LNCAP (cell line): ENCODE results near the gene IP6K3.

Experiments
- TF ChIP-seq, protein P1 (sequence below): fragments of 450-650 bp; IDR thresholded peaks from 2 replicates; pipeline ENCODE4 v1.5.1; 2017; ENCODE audit warnings: mild to moderate bottlenecking

The IP6K3 gene

GRCh38 chr6:33746651-33747100, at the start of gene IP6K3:
Gene IP6K3 (minus strand): TSS chr6:33746905. CDS start chr6:33735476, 11,429 bp downstream.
- TF ChIP-seq, protein P1, sequence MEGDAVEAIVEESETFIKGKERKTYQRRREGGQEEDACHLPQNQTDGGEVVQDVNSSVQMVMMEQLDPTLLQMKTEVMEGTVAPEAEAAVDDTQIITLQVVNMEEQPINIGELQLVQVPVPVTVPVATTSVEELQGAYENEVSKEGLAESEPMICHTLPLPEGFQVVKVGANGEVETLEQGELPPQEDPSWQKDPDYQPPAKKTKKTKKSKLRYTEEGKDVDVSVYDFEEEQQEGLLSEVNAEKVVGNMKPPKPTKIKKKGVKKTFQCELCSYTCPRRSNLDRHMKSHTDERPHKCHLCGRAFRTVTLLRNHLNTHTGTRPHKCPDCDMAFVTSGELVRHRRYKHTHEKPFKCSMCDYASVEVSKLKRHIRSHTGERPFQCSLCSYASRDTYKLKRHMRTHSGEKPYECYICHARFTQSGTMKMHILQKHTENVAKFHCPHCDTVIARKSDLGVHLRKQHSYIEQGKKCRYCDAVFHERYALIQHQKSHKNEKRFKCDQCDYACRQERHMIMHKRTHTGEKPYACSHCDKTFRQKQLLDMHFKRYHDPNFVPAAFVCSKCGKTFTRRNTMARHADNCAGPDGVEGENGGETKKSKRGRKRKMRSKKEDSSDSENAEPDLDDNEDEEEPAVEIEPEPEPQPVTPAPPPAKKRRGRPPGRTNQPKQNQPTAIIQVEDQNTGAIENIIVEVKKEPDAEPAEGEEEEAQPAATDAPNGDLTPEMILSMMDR: no peak

GRCh38 chr6:33794910-33795623, 48.4 kb upstream of the IP6K3 start:
- TF ChIP-seq, protein P1: no peak

DNA sequence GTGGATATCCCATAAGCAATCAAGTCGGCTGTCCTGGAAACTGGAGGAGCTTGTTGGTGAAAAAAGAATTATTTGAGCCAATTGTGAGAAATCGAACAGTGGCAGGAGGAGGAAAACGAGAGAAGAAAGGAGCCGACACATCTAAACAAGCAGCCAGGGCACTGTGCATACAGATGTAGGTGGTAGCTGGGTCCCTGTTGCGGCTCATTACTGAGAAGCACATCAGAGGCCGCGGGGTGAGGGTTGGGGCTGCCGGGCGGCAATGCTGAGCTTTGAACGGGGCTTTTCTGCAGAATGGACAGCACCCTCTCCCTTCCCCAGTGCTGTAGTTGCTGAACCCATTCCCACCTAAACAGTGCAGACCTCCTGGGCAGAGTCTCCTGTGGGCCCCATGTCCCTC, 46.3 kb upstream of the IP6K3 start:
- TF ChIP-seq, protein P1: no peak

- TF ChIP-seq, protein P1: no peak
Measured at GRCh38 chr6:33791620-33792019, 44.9 kb upstream of the IP6K3 start.

- TF ChIP-seq, protein P1: no peak
Measured at GRCh38 chr6:33790910-33791309, 44.2 kb upstream of the IP6K3 start.

DNA sequence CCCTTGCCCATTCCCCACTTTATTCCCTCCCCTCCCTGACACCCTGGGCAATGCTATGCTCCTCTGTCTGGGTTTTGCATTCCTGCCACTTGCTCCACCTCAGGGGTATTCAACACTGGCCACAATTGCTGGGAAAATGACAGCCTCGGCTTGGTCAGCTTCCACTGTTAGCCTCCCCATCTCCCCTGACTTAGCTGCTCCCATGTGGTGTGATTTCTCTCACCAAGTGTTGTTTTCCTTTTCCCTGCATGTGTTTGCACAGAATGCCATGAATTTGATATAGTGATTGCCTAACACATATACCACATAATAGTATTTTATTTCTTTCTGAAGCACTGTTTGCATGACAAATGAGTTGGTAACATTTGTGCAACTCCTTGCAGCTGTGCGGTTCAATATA, 43.7 kb upstream of the IP6K3 start:
- TF ChIP-seq, protein P1: no peak

DNA sequence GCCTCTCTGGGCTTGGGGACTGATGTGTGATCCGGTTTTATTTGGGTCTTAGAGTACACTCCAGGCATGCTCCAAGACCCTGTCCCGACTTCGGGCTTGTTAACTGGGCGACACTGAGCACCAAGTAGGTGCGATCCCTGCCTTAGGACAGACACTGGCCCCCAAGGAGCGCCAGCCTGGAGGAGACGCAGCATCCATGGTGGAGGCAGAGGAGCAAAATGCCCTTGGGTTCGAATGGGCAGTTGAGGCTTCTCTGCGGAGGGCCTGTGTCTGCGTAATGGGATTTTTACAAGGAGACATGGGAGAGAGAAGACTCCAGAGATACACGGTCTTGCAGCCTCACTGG, 42.8 kb upstream of the IP6K3 start:
- TF ChIP-seq, protein P1: no peak
